ENCODE results near the gene MTSS2.

Gene MTSS2

DNA sequence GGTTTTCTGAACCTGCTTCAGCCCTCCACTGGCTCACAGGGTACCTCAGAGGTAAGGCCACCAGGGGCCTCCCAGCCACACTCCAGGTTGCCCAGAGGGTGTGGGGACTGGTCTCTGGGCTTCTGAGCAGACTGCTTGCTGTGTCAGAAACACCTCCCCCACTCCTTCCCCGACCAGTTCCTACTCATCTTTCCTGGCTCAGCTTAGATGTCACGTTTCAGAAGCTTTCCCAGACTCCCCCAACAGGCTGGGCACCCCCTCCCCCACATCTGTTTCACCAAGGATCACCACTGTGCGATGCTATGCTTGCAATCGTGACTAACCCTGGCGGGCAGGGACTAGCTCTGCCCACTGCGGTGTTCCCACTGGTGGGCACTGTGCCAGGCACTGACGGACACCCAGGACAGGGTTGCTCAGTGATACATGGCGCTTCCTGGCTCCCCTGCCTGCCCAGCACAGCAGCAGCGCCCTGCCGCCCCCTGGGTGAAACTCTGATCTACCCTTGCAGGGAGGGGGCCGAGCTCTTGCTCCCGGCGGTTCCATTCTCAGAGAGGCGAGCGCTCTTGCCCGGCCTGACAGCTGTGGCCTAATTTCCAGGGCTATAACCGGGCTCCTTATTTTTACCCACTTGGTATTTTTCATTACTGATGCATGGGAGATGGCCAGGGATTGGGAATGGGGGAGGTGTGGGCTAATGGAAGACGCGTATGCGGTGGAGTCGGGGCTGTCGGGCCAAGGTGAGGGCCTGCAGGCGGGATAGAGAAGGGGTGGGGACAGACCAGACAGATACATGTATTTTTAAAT lies 29.4 kb upstream of the MTSS2 start:
- no peak for DNase-seq (ENCODE audit: low read depth in 2 of 3, low spot score in 2 of 3)

GRCh38 chr16:70714581-70715054 lies 28.8 kb upstream of the MTSS2 start:
- DNase-seq (ENCODE audit: low read depth in 2 of 3, low spot score in 2 of 3): no peak

GRCh38 chr16:70713824-70714223 lies 28.0 kb upstream of the MTSS2 start:
- no peak for DNase-seq (ENCODE audit: low read depth in 2 of 3, low spot score in 2 of 3)

DNA sequence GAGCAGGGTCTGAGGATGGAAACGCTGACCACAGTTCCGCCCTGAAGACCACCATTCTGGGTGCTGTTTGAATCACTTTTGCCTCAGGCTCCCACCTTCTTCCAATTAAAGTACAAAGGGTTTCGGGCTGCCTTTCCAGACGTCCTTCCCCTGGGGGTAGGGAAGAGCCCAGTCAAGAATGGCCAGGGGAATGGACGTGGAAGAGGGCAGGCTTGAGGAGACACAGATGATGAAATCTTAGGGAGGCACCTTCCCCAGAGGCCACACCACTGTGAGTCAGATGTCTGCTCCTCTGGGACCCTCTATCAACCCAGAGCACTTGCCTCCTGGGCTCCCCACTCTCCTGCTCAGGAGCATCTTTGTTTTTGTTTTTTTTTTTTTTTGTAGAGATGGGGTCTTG lies 27.5 kb upstream of the MTSS2 start:
- DNase-seq (ENCODE audit: low read depth in 2 of 3, low spot score in 2 of 3): no peak

DNA sequence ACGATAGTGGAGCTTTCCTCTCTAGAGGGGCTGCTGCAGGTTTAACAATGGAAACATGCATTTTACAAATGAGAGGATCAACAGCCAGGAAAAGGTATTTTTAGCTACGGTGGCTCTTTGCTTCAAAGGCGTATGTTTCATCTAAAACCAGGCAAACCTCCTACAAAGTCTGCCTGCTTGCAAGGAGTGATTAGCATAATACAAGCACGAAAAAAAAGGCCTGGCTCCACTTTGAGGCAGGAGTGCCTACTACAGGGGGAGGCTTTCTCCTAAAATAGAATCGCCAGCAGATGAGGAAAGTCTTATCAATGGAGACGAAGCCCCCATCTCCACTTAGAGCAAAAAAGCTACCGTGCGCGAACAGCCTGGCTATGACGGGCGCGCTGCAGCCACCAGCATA lies 27.1 kb upstream of the MTSS2 start:
- no peak for DNase-seq (ENCODE audit: low read depth in 2 of 3, low spot score in 2 of 3)

GRCh38 chr16:70712359-70712758 lies 26.5 kb upstream of the MTSS2 start:
- DNase-seq (ENCODE audit: low read depth in 2 of 3, low spot score in 2 of 3): no peak

GRCh38 chr16:70711211-70712031 lies 25.6 kb upstream of the MTSS2 start:
- DNase-seq (ENCODE audit: low read depth in 2 of 3, low spot score in 2 of 3): no peak

- DNase-seq (ENCODE audit: low read depth in 2 of 3, low spot score in 2 of 3): no peak
These were observed 24.8 kb upstream of the MTSS2 start for GRCh38 chr16:70710422-70711210.

GRCh38 chr16:70709942-70710341 lies 24.1 kb upstream of the MTSS2 start:
- no peak for DNase-seq (ENCODE audit: low read depth in 2 of 3, low spot score in 2 of 3)

DNA sequence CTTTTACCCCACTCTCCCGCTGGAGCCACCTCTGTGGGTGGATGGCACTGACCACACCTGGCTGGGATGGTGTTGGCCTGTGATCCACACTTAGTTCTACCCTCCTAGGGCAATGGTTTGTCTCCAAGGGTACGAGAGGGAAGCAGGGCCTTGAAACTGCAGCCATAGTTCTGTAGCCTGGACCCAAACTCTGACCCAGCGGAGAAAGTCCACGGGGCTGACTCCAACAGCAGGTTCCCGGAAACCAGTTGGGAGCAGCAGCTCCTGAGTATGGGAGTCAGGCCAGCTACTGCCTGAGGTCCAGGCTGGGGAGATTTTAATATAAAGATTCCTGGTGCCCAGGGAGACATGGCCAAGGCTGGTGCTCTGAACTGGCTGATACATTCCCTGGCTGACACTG lies 23.6 kb upstream of the MTSS2 start:
- DNase-seq (ENCODE audit: low read depth in 2 of 3, low spot score in 2 of 3): no peak

- DNase-seq (ENCODE audit: low read depth in 2 of 3, low spot score in 2 of 3): no peak
These were observed 22.8 kb upstream of the MTSS2 start for GRCh38 chr16:70708366-70709246.

- DNase-seq (ENCODE audit: low read depth in 2 of 3, low spot score in 2 of 3): no peak
These were observed 21.2 kb upstream of the MTSS2 start for GRCh38 chr16:70706948-70707465.

- no peak for DNase-seq (ENCODE audit: low read depth in 2 of 3, low spot score in 2 of 3)
These were observed 19.2 kb upstream of the MTSS2 start for GRCh38 chr16:70705056-70705455.

DNA sequence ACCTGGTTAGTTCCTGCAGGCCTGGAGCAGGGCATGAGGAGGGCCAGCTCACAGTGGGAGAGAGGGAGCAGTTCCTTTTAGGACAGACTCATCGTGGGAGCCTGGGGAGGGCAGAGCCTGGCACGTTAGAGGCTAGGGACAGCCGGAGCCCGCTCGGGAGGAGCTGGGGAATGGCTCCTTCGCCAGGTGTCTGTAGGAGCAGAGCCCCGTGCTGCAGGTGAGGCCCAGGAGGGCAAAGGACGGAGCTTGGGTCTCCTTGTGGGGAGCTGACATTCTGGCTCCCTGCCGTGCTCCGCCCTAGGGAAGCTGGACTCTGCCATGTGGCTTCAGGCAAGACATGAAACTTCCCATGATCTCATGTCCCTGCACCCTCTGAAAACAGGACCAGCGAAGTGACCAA lies 18.7 kb upstream of the MTSS2 start:
- DNase-seq (ENCODE audit: low read depth in 2 of 3, low spot score in 2 of 3): no peak

DNA sequence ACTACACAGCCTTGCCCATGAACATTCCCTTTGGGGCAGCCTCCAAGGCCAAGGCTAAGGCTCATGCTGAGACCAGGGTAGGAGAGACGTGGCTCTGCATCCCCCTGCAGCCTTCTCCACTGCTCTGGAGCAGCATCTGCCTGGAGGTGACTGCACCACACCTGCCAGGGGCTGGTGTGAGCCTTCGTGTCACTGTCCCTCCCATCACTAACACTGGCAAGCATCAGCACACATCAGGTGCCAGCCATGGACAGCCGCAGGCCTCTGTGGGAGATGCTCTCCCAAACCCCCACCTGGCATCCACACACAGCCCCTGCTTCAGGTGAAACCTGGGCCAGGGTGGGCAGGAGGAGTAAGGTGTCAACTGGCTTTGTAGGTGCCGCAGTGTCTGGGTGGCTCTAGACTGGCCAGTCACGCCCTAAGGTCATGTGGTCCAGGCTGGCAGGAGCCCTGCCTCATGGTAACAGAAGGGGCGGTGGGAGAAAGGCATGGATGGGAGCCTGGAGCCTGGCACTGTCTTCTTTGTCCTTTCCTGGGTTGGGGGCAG lies 18.1 kb upstream of the MTSS2 start:
- no peak for DNase-seq (ENCODE audit: low read depth in 2 of 3, low spot score in 2 of 3)

DNA sequence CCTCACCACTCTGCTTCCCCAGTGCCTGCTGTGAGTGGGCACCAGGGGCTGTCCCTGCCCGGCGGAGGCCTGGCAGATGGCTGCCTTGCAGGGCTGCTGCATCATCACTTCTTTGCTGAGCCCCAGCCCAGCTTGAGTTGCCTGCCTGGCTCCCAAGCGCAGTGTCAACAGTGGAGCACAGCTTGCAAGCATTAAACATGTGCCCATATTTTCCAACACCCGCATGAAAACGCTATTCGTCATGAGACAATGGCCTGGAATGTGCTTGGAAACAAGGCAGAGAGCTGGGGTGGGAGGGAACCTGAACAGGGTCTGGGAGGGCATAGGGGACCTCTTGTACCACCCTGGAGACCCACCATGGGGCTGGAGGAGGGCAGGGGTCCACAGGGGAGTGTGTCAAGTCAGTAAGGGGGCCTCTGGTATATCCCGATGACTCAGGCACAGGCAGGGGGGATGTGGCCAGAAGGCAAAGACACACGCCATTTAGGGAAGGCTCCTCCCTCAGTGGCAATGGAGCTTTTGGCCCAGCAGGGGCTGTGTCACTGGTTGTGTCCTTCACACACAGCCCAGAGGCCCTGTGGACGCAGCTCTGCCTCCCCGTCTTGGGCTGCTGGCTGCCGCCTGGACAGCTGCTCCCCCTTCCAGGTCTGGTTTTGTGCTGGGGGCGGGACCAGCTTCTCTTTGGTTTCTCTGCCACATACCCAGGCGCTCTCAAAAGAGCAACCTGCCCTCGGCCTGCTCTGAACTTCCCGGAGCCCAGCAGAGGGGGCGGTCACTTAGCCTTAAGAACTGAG lies 17.4 kb upstream of the MTSS2 start:
- no peak for DNase-seq (ENCODE audit: low read depth in 2 of 3, low spot score in 2 of 3)

DNA sequence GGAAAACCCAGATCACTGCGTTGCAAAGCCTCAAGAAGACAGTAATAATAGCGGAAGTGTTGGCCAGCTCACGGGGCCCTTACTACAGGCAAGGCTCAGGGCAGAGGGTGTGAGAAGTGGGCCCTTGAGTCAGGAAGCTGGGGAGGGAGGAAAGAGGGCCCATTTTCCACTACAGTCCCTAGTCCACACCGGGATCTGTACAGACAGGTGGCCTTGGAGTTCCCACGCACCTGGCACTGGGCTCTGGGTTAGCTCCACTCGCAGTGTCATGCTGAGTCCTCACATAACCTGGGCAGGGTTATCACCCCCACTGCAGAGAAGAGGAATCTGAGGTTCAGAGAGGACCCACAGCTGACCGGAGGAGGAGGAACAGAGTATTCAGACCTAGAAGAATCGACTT lies 16.8 kb upstream of the MTSS2 start:
- DNase-seq (ENCODE audit: low read depth in 2 of 3, low spot score in 2 of 3): no peak

GRCh38 chr16:70701998-70702397 lies 16.1 kb upstream of the MTSS2 start:
- no peak for DNase-seq (ENCODE audit: low read depth in 2 of 3, low spot score in 2 of 3)

GRCh38 chr16:70701596-70701995 lies 15.7 kb upstream of the MTSS2 start:
- no peak for DNase-seq (ENCODE audit: low read depth in 2 of 3, low spot score in 2 of 3)

Data from activated CD8-positive, alpha-beta memory T cell treated with anti-CD3 and anti-CD28 coated beads for 48 hours (primary cell).